Activated CD8-positive, alpha-beta memory T cell treated with anti-CD3 and anti-CD28 coated beads, Interleukin-2, amount 50 U/mL, for 1 hour (primary cell): ENCODE data around the gene KRT31.
"Not testable (repeated sequence)": the region's sequence is repeated elsewhere in the genome, so short reads cannot be mapped to it uniquely, and the experiment has no call there.

ENCODE experiments used
- DNase-seq: peaks from one replicate; pipeline ENCODE4 v3.0.0-alpha.2; 2020; ENCODE audit errors: extremely low read depth

Gene KRT31

DNA sequence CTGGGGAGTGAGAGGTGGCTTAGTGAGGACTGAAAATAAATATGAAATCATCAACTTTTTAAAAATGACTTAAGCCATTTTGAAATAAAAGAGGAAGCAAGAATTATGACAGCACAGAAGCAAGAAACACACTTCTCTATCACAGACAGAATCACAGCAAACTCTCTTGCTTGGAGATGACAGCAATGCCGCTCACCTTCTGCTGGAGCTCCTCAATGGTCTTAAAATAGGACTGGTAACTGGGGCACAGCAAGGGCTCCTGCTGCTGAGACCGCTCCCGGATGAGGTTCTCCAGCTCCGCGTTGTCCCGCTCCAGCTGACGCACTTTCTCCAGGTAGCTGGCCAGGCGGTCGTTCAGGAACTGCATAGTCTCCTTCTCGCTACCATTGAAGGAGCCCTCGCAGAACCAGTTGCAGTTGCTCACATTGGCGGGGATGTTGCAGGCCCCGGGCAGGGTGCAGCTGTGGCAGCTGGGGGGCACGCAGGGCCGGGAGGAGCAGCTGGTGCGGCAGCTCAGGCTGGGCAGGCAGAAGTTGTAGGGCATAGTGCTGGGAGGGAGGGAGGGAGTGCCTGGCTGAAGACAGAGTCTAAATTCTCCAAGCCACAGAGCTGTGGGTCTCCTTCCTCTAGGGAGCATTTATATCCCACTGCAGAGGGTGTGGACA lies at the start of gene KRT31:
TSS of gene KRT31 (minus strand) at position 613 of the 665 bp plus-strand sequence. CDS start at position 544, 69 bp downstream.
- DNase-seq = no peak

- DNase-seq = no peak
Measured at GRCh38 chr17:41446806-41447205, 49.4 kb upstream of the KRT31 start.

DNA sequence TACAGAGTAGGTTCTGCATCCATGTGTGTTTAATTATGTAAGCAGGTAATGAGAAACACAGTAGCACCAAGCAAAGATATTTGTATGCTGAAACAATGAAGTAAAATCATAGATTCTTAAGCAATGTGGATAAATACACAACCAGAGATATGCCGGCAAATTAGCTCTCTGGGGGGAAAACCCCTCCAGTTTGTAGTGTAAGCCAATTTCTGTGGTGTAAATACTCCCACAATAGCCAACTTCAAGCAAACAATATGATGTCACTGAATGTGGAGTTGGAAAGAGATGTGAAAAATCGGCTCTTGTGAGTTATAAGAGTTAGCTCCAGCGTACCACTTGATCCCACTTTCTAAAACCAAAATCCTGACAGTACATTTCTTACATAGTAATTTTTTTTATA lies 47.2 kb upstream of the KRT31 start:
- no peak for DNase-seq

DNA sequence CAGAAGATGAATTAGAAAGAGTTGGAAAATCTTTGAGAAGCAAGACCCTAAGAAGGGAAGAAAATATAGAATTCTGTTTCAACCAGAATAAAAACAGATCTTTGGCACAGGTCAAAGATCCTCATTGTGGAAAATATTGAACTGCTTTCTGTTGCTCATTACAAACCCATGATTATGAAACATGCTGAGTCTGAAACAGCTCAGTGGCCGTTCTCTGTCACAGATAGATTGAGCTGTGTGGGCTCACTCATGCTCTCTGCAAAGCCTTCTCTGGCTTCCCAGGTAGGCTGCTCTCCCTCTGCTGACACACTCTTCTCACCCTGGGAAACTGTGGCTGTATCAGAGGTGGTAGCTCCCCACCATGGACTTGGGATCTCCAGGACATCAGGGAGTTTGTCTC lies 46.8 kb upstream of the KRT31 start:
- DNase-seq = no peak

DNA sequence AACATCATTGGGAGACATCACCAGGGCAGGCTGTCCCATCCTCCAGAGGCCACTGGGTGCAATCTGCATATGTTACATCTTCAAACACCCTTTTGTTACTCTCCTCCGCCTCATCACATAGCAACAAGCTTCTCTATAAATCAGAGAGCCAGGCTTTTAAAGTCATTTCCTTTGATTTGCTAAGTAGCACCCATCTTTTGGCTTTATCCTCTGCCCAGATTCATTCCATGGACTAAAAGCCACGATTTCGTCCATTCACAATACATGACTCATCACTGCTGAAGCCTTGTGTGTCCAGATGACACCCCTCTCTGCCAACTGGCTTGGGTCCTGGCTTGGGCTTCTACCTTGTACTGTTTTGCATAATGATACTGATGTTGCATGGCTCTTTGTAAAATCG lies 45.3 kb upstream of the KRT31 start:
- no peak for DNase-seq

DNA sequence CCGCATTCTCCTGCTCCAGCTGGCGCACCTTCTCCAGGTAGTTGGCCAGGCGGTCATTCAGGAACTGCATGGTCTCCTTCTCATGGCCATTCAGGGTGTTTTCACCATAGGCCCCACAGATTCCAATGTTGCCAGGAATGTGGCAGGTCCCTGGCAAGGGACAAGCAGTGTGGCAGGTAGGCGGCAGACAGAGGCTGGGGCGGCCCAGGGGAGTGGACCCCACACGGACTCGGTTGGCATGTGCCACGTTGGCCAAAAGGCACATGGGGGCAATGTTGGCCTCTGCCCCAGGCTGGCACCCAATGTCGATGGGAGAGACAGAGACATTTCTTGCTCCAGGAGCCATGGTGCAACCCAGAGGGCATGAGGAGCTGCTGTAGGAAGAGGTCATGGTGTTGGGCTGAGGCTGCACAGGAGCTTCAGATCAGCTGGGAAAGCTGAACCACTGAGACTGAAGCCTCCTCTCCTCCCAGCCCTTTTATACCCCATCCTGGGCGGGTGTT lies 43.2 kb upstream of the KRT31 start, which contains the start of gene KRT38:
TSS of gene KRT38 (minus strand) at position 453 of the 503 bp plus-strand sequence. CDS start at position 391, 62 bp downstream.
- DNase-seq = no peak

GRCh38 chr17:41439375-41439774 lies 42.0 kb upstream of the KRT31 start:
- no peak for DNase-seq

DNA sequence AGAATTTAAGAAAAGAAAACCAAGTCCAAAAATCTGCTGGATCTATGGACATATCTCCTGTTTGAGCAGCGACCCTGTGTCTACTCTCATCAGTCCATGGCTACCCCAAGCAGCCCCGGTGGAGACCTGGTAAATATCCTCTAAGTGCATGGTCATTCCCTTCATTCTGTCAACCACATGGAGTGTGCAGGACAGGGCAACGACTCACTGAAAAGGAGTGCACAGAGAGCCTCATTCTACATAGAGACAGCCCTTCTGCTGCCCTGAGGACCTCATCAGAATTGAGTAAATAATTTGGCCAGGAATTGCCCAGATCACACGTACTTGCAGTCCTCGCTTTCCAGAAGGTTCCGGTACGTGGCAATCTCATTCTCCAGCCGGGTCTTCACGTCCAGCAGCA lies 40.4 kb upstream of the KRT31 start:
- DNase-seq = no peak

GRCh38 chr17:41437254-41437653 lies 39.8 kb upstream of the KRT31 start:
- no peak for DNase-seq

DNA sequence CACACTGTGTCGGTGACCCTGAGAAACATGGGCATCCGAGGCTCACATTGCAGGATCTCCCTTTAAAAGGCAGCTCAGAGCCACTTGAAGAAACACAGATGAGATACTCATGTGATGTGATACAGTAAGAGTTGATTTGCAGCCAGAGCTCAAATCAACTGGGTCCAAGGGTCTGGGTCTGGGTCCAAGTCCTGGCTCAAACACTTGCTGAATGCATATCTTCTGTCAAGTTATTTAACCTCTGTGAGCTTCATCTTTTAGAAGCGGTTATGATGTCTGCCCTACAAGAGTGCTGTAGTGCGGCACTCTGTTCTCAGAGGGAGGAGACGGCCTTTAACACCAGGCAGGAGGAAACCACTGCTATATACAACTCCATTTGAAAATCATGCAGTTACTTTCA lies 37.0 kb upstream of the KRT31 start:
- no peak for DNase-seq

GRCh38 chr17:41434005-41434404 lies 36.6 kb upstream of the KRT31 start:
- DNase-seq = no peak

DNA sequence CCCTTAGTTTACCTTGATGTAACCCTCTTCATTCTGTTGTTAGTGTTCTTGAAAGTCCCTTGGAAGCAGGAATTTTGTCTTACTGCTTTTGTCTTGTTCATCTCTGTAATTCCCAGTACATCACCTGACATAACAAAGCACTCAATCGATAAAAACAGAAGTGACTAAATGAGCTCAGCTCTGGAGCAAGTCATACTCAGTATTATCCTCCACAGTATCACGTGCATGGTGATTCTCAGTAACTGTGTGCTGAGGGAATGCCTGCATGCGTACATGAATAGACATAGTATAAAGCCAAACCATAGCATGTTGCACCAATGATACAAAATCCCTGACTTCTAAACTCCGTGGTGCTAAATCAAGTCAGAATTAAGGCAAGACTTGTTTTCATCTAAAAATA lies 36.2 kb upstream of the KRT31 start:
- DNase-seq = no peak

DNA sequence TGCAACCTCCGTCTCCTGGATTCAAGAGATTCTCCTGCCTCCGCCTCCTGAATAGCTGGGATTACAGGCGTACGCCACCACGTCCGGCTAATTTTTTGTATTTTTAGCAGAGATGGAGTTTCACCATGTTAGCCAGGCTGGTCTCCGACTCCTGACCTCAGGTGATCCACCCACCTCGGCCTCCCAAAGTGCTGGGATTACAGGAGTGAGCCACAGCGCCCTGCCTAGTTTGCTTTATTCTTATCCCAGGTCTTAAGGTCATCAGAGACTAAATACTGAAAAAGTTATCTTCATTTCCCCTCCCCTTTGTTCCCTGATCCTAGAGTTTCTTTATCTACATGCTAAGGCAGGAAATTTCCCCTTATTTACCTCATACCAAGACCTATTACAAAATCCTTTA lies 33.0 kb upstream of the KRT31 start:
- not testable (repeated sequence) for DNase-seq

GRCh38 chr17:41429667-41430066 lies 32.3 kb upstream of the KRT31 start:
- no peak for DNase-seq

DNA sequence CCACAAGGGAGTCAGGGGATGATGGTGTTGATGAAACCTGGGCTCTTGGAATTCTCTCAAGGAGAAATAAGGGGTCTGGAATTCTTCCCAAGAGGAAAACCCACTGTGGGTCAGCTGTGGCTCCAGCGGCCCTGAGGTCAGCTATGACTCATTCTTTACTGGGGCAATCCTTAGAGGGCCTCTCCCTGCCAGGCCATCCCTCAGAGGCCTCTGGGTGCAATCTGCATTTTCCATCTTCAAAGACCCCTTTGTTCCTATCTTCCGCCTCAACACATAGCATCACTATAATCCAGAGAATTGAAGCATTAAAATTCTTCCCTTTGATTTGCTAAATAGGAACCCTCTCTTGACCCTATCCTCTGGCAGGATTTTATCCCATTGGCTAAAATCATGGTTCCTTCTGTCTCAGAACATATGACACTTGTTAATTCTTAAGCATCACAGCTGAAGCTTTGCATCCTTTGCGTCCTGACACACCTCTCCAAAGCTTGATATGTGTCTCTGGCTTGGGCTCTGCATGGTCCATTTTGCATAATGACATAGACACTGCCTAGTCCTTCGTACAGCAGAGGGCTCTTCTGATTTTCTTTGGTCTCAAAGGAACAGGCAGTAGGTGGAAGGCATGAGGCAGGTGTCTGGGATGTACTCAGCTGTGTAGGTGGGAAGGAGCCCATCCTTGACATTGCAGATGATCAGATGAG lies 31.3 kb upstream of the KRT31 start:
- no peak for DNase-seq

GRCh38 chr17:41424111-41424635 lies 26.8 kb upstream of the KRT31 start, which contains the start of gene KRT37:
Gene KRT37, minus strand, starts transcription at chr17:41424585. Its CDS starts 62 bp downstream, at chr17:41424523.
- no peak for DNase-seq

GRCh38 chr17:41422586-41422985 lies 25.2 kb upstream of the KRT31 start:
- DNase-seq = not testable (repeated sequence)

DNA sequence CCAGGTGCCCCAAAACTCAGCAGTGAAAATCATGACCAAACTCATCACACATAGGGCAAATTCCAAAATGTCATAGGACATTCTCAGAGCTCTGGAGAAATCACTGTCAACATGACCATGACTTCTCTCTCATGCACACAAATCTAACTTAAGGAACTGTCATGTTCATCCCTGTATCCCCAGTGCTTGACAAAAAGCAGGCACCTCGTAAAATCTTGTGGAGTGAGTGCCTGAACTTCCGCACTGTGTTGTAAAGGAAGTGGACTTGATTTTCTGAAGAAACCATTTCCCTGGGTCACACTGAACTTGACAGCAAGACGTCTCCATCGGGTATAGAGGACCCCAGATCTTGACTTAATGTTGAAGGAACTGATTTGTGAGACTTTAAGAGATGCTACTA lies 24.2 kb upstream of the KRT31 start:
- DNase-seq = no peak

DNA sequence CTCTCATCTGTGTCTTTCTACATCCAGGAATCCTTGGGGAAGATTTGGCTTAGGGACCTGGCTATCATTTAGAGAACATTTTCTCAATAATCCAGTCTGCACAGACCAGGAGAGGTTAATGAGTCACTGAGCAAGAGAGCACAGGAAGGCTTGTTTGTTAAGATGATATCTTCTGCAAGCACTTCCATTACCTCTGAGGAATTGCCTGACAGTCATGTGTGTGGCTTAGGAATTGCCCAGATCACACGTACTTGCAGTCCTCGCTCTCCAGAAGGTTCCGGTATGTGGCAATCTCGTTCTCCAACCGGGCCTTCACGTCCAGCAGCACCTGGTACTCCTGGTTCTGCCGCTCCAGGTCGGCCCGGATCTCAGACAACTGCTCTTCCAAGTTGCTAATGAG lies 23.7 kb upstream of the KRT31 start:
- DNase-seq = no peak

DNA sequence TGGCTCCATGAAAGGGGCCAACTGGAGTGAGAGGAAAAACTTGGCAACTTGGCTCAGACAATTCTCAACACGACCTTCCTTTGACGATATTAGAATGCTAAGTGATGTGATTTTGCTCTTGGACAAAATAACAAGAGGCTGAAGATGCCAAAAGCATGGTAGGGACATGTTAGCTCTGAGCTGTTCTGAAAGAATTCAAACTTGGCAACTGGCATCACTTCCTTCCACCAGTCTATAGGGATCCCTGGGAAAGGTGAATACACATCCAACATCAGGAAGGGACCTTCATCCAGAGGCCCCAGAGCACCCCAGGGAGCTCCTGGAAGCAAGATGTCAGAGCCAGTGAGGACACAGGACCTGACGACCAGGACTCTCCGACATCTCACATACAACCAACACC lies 22.7 kb upstream of the KRT31 start:
- no peak for DNase-seq

- no peak for DNase-seq
Measured at GRCh38 chr17:41419716-41420115, 22.3 kb upstream of the KRT31 start.

DNA sequence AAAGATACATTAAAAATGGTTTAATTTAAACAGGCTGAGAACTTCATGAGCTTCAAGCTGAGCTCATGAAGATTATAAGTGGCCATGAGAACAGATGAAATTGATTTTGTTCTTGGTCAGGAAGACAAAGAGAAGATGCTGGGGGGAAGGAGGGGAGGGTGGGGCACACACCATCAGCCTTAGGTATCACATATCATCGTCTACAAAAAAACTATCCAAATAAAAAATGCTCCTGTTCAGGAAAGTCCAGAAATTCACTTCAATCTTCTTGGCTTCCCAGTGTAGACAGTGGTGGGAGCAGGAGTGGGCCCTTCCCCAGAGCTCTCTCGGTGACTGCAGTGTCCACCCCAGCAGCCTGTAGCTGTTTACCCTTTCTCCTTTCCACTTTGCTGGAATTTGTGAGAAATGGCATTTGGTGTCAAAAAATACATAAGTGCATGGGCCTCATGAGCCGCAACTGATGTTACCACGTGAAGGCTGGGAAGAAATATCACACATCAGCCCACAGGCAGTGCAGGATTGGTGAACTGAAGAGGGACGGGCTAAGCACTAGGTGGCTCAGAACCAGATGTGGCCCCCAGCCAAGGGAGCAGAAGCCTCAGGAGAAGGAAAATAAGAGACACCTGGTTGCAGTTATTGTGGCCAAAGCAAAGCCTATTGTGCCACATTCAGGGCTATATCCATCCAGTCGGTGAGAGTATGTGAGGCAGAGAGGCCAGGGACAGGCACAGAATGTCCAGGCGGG lies 20.9 kb upstream of the KRT31 start:
- DNase-seq = no peak
